Central memory CD8-positive, alpha-beta T cell (primary cell): ENCODE results near the gene PYCR2.

Experiments used
- ATAC-seq: fragments of 150-1000 bp; cut with Tn5 transposase; replicated peaks from 2 replicates; pipeline ENCODE4 v1.10.0; 2022; ENCODE audit warnings: mild to moderate bottlenecking, moderate FRiP score, moderate number of reproducible peaks; ENCODE audit not compliant: poor library complexity, severe bottlenecking; ENCODE audit errors: extremely low read depth
- DNase-seq, 2 donors: peaks; one replicate each; pipeline ENCODE4 v3.0.0; 2021; ENCODE audit warnings: low spot score in 2 of 2
- H3K27ac Mint-ChIP-seq: one replicate; pipeline ENCODE4 v1.8.0; 2022; ENCODE audit warnings: low read depth, mild to moderate bottlenecking, moderate library complexity, mixed read lengths
- H3K27me3 Mint-ChIP-seq: one replicate; pipeline ENCODE4 v1.8.0; 2022; ENCODE audit warnings: mixed read lengths
- H3K36me3 Mint-ChIP-seq: one replicate; pipeline ENCODE4 v1.8.0; 2022; ENCODE audit warnings: mild to moderate bottlenecking, moderate library complexity, mixed read lengths; ENCODE audit not compliant: insufficient read depth
- H3K4me1 Mint-ChIP-seq: one replicate; pipeline ENCODE4 v1.8.0; 2022; ENCODE audit warnings: mixed read lengths
- H3K4me3 Mint-ChIP-seq: one replicate; pipeline ENCODE4 v1.8.0; 2022; ENCODE audit warnings: mild to moderate bottlenecking, moderate library complexity, mixed read lengths
- H3K9me3 Mint-ChIP-seq: one replicate; pipeline ENCODE4 v1.8.0; 2022; ENCODE audit warnings: mixed read lengths

PYCR2 gene

DNA sequence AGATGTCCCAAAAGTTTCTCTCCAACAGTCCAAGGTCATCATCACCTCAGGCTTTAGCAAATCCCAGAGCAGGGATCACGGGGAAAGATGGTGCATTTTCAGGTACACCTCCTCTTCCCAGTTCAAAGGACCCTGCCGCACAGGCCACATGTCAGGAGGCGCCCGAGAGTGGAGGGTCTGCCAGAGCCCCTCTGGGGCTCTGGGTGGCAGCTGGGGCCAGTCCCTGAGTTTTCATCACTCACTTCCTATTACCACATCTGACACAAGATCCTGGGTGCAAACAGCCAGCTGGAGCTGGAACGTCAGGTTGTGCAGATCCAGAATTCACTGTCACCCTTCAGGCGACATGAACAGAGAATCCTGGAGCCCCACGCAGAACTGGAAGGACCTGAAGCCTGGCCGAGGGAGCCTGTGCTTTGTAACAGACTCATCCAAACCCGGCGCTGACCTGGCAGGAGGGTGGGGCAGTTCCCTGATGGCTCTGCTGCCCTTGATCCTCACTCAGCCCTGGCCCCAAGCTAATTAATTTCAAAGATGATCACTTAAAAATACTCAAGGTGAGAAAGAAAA lies 50.7 kb downstream of the PYCR2 start:
- H3K27ac Mint-ChIP-seq = no peak overlapping the region
- peaks cover 68% of the 10 kb centered on the region for H3K36me3 Mint-ChIP-seq
- H3K4me3 Mint-ChIP-seq = no peak overlapping the region

DNA sequence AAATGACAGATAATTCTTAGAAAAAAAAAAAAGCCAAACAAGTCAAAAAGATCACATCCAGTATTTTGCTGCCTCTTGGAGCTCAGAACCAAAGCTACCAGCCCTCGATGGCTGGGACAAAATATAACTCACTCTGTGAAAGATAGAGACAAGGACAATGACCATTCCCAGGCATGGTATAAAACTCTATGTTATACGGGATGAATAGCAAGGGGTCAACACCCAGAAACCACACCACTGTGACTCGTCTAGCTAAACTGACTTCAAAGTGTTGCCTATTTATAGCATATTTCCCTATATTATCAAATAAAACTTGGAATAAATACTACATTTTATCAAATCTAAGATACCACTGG lies 52.0 kb downstream of the PYCR2 start:
- H3K27me3 Mint-ChIP-seq = no peaks in the 10 kb centered on the region
- ATAC-seq (no peak), DNase-seq (no peak)
- peaks cover 70% of the 10 kb centered on the region for H3K36me3 Mint-ChIP-seq
- peak overlapping the region; percentile 41 for H3K27ac Mint-ChIP-seq
- no peaks in the 10 kb centered on the region for H3K9me3 Mint-ChIP-seq
- H3K4me3 Mint-ChIP-seq = no peak overlapping the region
- peaks cover 30% of the 10 kb centered on the region for H3K4me1 Mint-ChIP-seq

More for the DNA sequence above, 50.7 kb downstream of the PYCR2 start:
- Mint-ChIP-seq H3K4me1 (peaks cover 36% of the 10 kb centered on the region), H3K27me3 (no peaks in the 10 kb centered on the region), H3K9me3 (no peaks in the 10 kb centered on the region)
- DNase-seq = no peak
- no peak for ATAC-seq

DNA sequence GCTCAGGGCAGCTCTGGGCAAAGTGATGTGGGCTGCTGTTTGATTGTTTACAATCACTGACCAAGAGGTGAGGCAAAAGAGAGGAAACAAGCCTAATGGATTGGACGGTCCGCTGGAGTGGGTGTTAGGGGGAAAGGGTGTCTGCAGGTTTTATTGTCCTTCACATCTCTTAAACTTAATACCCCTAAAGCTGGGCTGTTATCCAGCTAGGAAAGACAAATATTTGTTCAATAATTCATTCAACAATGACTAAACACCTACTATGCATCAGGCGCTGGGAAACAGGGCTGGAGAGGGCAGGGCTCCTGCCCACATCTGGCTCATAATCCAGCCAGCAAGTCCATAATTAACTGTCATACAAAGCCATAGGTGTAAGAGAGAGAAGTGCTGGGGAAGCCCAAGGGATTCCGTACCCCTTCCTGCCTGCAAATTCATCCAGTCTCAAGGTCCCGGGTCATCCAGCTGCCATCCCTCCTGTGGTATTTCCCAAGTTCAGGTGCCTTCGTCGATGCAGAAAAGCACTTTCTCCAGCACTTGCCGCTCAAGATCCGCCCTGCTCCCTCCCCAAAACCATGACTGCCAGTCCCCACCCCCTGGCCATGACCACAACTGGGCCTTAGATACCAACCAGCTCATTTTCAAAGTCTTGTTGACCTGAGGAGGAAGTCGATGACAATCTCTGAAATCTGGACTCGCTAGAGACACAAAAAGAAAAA lies 52.5 kb downstream of the PYCR2 start:
- H3K27me3 Mint-ChIP-seq = no peaks in the 10 kb centered on the region
- no peaks in the 10 kb centered on the region for H3K9me3 Mint-ChIP-seq
- H3K4me1 Mint-ChIP-seq = peaks cover 33% of the 10 kb centered on the region
- H3K36me3 Mint-ChIP-seq = peaks cover 65% of the 10 kb centered on the region
- no peak for ATAC-seq
- peak overlapping the region; percentile 41 for H3K27ac Mint-ChIP-seq
- DNase-seq = no peak
- H3K4me3 Mint-ChIP-seq = no peak overlapping the region

DNA sequence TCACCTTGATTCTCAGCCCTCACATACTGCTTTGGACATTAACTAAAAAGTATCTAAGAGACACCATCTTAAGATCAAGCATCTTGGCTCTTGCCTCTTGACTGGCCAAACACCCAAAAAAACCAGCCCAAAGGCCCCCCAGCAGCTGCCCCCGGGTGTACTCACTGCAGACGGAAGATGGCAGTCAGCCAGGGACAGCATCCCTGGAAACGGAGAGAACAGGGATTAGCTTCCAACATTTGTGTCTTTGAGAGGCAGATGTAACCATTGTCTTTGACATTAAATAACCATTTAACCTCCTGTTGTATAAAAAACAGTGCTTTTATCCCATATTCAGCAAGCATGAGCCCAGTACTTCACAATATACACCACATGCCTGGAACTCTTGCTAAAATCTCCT lies 53.1 kb downstream of the PYCR2 start:
- Mint-ChIP-seq H3K27ac (no peak overlapping the region), H3K4me3 (no peak overlapping the region), H3K36me3 (peaks cover 66% of the 10 kb centered on the region)

More for the DNA sequence above, 53.1 kb downstream of the PYCR2 start:
- H3K4me1 Mint-ChIP-seq = peaks cover 35% of the 10 kb centered on the region
- no peaks in the 10 kb centered on the region for H3K27me3 Mint-ChIP-seq
- ATAC-seq (no peak), DNase-seq (no peak)
- H3K9me3 Mint-ChIP-seq = no peaks in the 10 kb centered on the region
